Sigmoid colon (tissue), 7 donors: ENCODE measurements around the gene ACOX3. TPM values are rescaled to one million over a fixed set of nuclear protein-coding genes. Genes with fewer than 3 reads are reported as not detected.

Source experiments
- DNase-seq: peaks from one replicate; pipeline ENCODE4 v3.0.0-alpha.2; 2019
- H3K27ac ChIP-seq, 4 donors: fragments of 200-600 bp; sonication (generic); one replicate each; pipeline ENCODE4 v1.5.1; 2016 to 2019; ENCODE audit warnings: mild to moderate bottlenecking in 1 of 4
- H3K27me3 ChIP-seq, 3 donors: fragments of 200-600 bp; sonication (generic); one replicate each; pipeline ENCODE4 v1.5.1; 2019; ENCODE audit warnings: mild to moderate bottlenecking in 1 of 3
- H3K36me3 ChIP-seq, 4 donors: fragments of 200-600 bp; sonication (generic); one replicate each; pipeline ENCODE4 v1.5.1; 2016 to 2019
- H3K4me1 ChIP-seq, 4 donors: fragments of 200-600 bp; sonication (generic); one replicate each; pipeline ENCODE4 v1.5.1; 2017 to 2019
- H3K4me3 ChIP-seq, 4 donors: fragments of 200-600 bp; sonication (generic); one replicate each; pipeline ENCODE4 v1.5.1; 2017 to 2019; ENCODE audit warnings: mild to moderate bottlenecking in 2 of 4, moderate library complexity in 1 of 4
- H3K9me3 ChIP-seq, 4 donors: fragments of 200-600 bp in 3 of 4; sonication (generic) in 3 of 4; one replicate each; pipeline versions ENCODE4 v1.5.1 to v1.6.1; 2013 to 2019
- CTCF ChIP-seq, 4 experiments: fragments of 450-650 bp in 3 of 4; fragments of 200-600 bp in 1 of 4; IDR thresholded peaks; one replicate each; pipeline ENCODE4 v1.5.1; 2016 to 2019; ENCODE audit warnings: antibody characterized with exemption in 4 of 4, mild to moderate bottlenecking in 3 of 4, moderate library complexity in 2 of 4
- EP300 ChIP-seq, 4 donors: sonication (generic); formaldehyde crosslinking; IDR thresholded peaks; one replicate each; pipeline ENCODE4 v1.6.1; 2017; ENCODE audit warnings: antibody characterized with exemption in 4 of 4
- POLR2A ChIP-seq, 2 donors: fragments of 450-650 bp; IDR thresholded peaks; one replicate each; pipeline ENCODE4 v1.6.1; 2016; ENCODE audit warnings: antibody characterized with exemption in 2 of 2, mild to moderate bottlenecking in 2 of 2, moderate library complexity in 2 of 2
- POLR2AphosphoS5 ChIP-seq, 4 donors: sonication (generic); formaldehyde crosslinking; IDR thresholded peaks; one replicate each; pipeline ENCODE4 v1.6.1; 2017; ENCODE audit warnings: antibody characterized with exemption in 4 of 4
- WGBS, 2 donors: extraction: QIAGEN DNeasy Blood & Tissue Kit; methylation state at CpG; one replicate each; pipeline ENCODE4 v1.1.7; 2013; 5-methylcytosine and 5-hydroxymethylcytosine counted together
- intact Hi-C: fragments of 100-400 bp; cut with DNase I; formaldehyde crosslinking; loops from one replicate; pipeline ENCODE4 v1.15.1; 2023
- polyA plus RNA-seq, 3 donors: library from polyadenylated mRNA; stranded (reverse); fragments of 200-250 nt; gene quantifications; one replicate each; pipeline ENCODE4 v1.2.3, GENCODE V29; 2013
- total RNA-seq, 4 donors: library from RNA; depleted of rRNA; stranded (reverse); fragments of >200 nt; gene quantifications; one replicate each; pipeline ENCODE4 v1.1.0, GENCODE V29; 2016
- donor health status: healthy with polysubstance abuse.
- donor health status: Bipolar disorder and iron deficiency.
- donor health status: healthy.

ACOX3 gene
- total and polyA plus RNA-seq, 7 donors, result 8.4 to 51.0 (median 24.8) TPM

- 74 to 84% methylated on average over 19 of the region's 19 CpGs for WGBS, 2 donors
- intact Hi-C loops, result no loop called here
- DNase-seq, result peak; percentile 91
These were observed 46.4 kb downstream of the ACOX3 start for GRCh38 chr4:8394061-8394519.

GRCh38 chr4:8393593-8394038, 46.9 kb downstream of the ACOX3 start:
- Histone ChIP-seq H3K4me1 (peaks cover 0 to 46% (median 41%) of the 10 kb centered on the region in 4 donors), H3K4me3 (no peak overlapping the region), H3K9me3 (no peaks in the 10 kb centered on the region), H3K36me3 (peaks cover 9 to 46% (median 26%) of the 10 kb centered on the region in 4 donors), H3K27me3 (no peaks in the 10 kb centered on the region), H3K27ac (peak overlapping the region; percentile 75 to 82 (median 78))
- no peak for TF ChIP-seq POLR2A (IDR thresholded peaks at IDR 0.05)
- TF ChIP-seq POLR2AphosphoS5 (IDR thresholded peaks at IDR 0.05), result peak; percentile 15 to 81 (median 68)
- peak in 1 of 4 donors; percentile 48 for TF ChIP-seq EP300 (IDR thresholded peaks at IDR 0.05)
- TF ChIP-seq CTCF (IDR thresholded peaks at IDR 0.05), result no peak
- WGBS, 2 donors, result 72 to 74% methylated on average over 8 of the region's 8 CpGs
- peak; percentile 91 for DNase-seq
- intact Hi-C loops, result loop anchor here (2.0 kb wide), 1 partner anchor 73 kb away; no protein-coding TSS in a partner anchor

More at GRCh38 chr4:8394061-8394519, 46.4 kb downstream of the ACOX3 start:
- H3K36me3 ChIP-seq, result peaks cover 7 to 46% (median 26%) of the 10 kb centered on the region in 4 donors
- H3K4me1 ChIP-seq, result peaks cover 0 to 46% (median 41%) of the 10 kb centered on the region in 4 donors
- H3K4me3 ChIP-seq, result no peak overlapping the region
- no peaks in the 10 kb centered on the region for H3K27me3 ChIP-seq
- TF ChIP-seq POLR2AphosphoS5 (IDR thresholded peaks at IDR 0.05) (peak in 2 of 4 donors; percentile 15 to 45), CTCF (IDR thresholded peaks at IDR 0.05) (no peak), EP300 (IDR thresholded peaks at IDR 0.05) (no peak), POLR2A (IDR thresholded peaks at IDR 0.05) (no peak)
- H3K9me3 ChIP-seq, result no peaks in the 10 kb centered on the region
- peak overlapping the region; percentile 75 to 82 (median 78) for H3K27ac ChIP-seq

- Histone ChIP-seq H3K36me3 (peaks cover 16 to 48% (median 30%) of the 10 kb centered on the region in 4 donors), H3K27me3 (no peaks in the 10 kb centered on the region), H3K4me1 (peaks cover 0 to 46% (median 41%) of the 10 kb centered on the region in 4 donors), H3K9me3 (no peaks in the 10 kb centered on the region), H3K4me3 (no peak overlapping the region), H3K27ac (peak overlapping the region; percentile 75 to 82 (median 78))
- intact Hi-C loops, result loop anchor here (2.0 kb wide), 1 partner anchor 72 kb away; no protein-coding TSS in a partner anchor
- TF ChIP-seq EP300 (IDR thresholded peaks at IDR 0.05) (no peak), POLR2AphosphoS5 (IDR thresholded peaks at IDR 0.05) (peak in 1 of 4 donors; percentile 23)
- WGBS, 2 donors, result 75 to 88% methylated on average over 15 of the region's 15 CpGs
- no peak for DNase-seq
These were observed 47.8 kb downstream of the ACOX3 start for GRCh38 chr4:8392591-8393190.

- intact Hi-C loops, result loop anchor here (1.0 to 2.0 kb wide), 2 partner anchors 71 to 117 kb away; no protein-coding TSS in a partner anchor
- H3K36me3 ChIP-seq, result peaks cover 21 to 48% (median 34%) of the 10 kb centered on the region in 4 donors
These were observed 48.6 kb downstream of the ACOX3 start for GRCh38 chr4:8391972-8392371.

More at GRCh38 chr4:8391972-8392371, 48.6 kb downstream of the ACOX3 start:
- Histone ChIP-seq H3K9me3 (no peaks in the 10 kb centered on the region), H3K27me3 (no peaks in the 10 kb centered on the region), H3K4me1 (peaks cover 0 to 46% (median 41%) of the 10 kb centered on the region in 4 donors), H3K27ac (peak overlapping the region; percentile 75 to 82 (median 78)), H3K4me3 (no peak overlapping the region)
- DNase-seq, result peak; percentile 91
- TF ChIP-seq CTCF (IDR thresholded peaks at IDR 0.05) (no peak), POLR2AphosphoS5 (IDR thresholded peaks at IDR 0.05) (peak; percentile 62 to 91 (median 88)), POLR2A (IDR thresholded peaks at IDR 0.05) (no peak), EP300 (IDR thresholded peaks at IDR 0.05) (peak in 2 of 4 donors; percentile 45 to 85)
- WGBS, 2 donors, result 62 to 72% methylated on average over 9 of the region's 9 CpGs
